A549 (cell line): Measurements from ENCODE around the gene ANKRD27. TPM values are rescaled to one million over a fixed set of nuclear protein-coding genes. Genes with fewer than 3 reads are reported as not detected.
A peak's percentile ranks its signal among the peaks of the same experiment; 100 is the strongest.

Experiments used
- ATAC-seq, 2 experiments: fragments of 200-7000 bp in 1 of 2; fragments of >200 bp in 1 of 2; cut with Nextera tagmentation in 1 of 2; cut with Tn5 transposase in 1 of 2; 3 replicates each; pipeline versions ENCODE4 v1.8.0 to v1.9.1; 2018 to 2020; ENCODE audit warnings: mild to moderate bottlenecking in 1 of 2, moderate library complexity in 1 of 2
- CTCF ChIA-PET: fragments of 300-600 bp; sonication (Branson Sonifier 250); formaldehyde crosslinking; extraction: SDS; loops from one replicate; lab custom pipeline; 2021; ENCODE audit warnings: antibody characterized with exemption, inconsistent platforms; lab: Yijun Ruan, JAX
- POLR2A ChIA-PET: fragments of 350-600 bp; formaldehyde crosslinking; extraction: SDS; loops from one replicate; lab custom pipeline; 2021; ENCODE audit warnings: antibody characterized with exemption, inconsistent platforms; lab: Yijun Ruan, JAX
- DNase-seq, 2 experiments: peaks; one replicate each; pipeline versions ENCODE4 v3.0.0 to v3.0.0-alpha.2; 2011 to 2016; ENCODE audit warnings: low read depth in 1 of 2, low spot score in 1 of 2
- FAIRE-seq: peaks from 2 replicates; lab custom pipeline; 2011; peaks lifted over from hg19 to GRCh38; lab: Jason Lieb, UNC
- H3K27ac ChIP-seq, 2 experiments: fragments of >200 bp; sonication (Bioruptor Twin); formaldehyde crosslinking; 3 replicates each; pipeline ENCODE4 v1.5.1; 2016 to 2017
- H3K4me1 ChIP-seq: fragments of >200 bp; sonication (Bioruptor Twin); formaldehyde crosslinking; 3 replicates; pipeline ENCODE4 v1.6.1; 2016
- H3K4me2 ChIP-seq: fragments of >200 bp; sonication (Bioruptor Twin); formaldehyde crosslinking; 3 replicates; pipeline ENCODE4 v1.6.1; 2016
- H3K4me3 ChIP-seq: fragments of >200 bp; sonication (Bioruptor Twin); formaldehyde crosslinking; 3 replicates; pipeline ENCODE4 v1.5.1; 2016
- H3K9me3 ChIP-seq: fragments of >200 bp; sonication (Bioruptor Twin); formaldehyde crosslinking; 3 replicates; pipeline ENCODE4 v1.6.1; 2016
- CHD4 ChIP-seq: fragments of 200-600 bp; sonication (generic); IDR thresholded peaks from 2 replicates; pipeline ENCODE4 v1.6.1; 2016; ENCODE audit warnings: antibody characterized with exemption, mild to moderate bottlenecking, borderline replicate concordance
- E2F6 ChIP-seq: IDR thresholded peaks from 2 replicates; pipeline ENCODE4 v1.6.1; 2012; ENCODE audit warnings: low read depth, borderline replicate concordance
- EHF ChIP-seq: fragments of 250-450 bp; sonication (Bioruptor Pico); IDR thresholded peaks from 2 replicates; pipeline ENCODE4 v1.5.0; 2020; ENCODE audit warnings: mild to moderate bottlenecking
- ESRRA ChIP-seq: fragments of 150-350 bp; IDR thresholded peaks from 2 replicates; pipeline ENCODE4 v1.6.1; 2014; ENCODE audit warnings: mild to moderate bottlenecking, low read length, borderline replicate concordance
- HMGXB4 ChIP-seq: fragments of 250-450 bp; sonication (Bioruptor Pico); IDR thresholded peaks from 2 replicates; pipeline ENCODE4 v1.5.0; 2021; ENCODE audit warnings: mild to moderate bottlenecking, moderate library complexity, borderline replicate concordance
- HOXA7 ChIP-seq: fragments of 250-450 bp; sonication (Bioruptor Pico); IDR thresholded peaks from 2 replicates; pipeline ENCODE4 v1.5.0; 2020; ENCODE audit warnings: mild to moderate bottlenecking, moderate library complexity
- HOXB5 ChIP-seq: fragments of 250-450 bp; sonication (Bioruptor Pico); IDR thresholded peaks from 2 replicates; pipeline ENCODE4 v1.5.0; 2020; ENCODE audit warnings: mild to moderate bottlenecking, moderate library complexity
- PHF8 ChIP-seq: fragments of 200-600 bp; sonication (generic); IDR thresholded peaks from 2 replicates; pipeline ENCODE4 v1.6.1; 2016; ENCODE audit warnings: low read depth, mild to moderate bottlenecking, antibody characterized with exemption, moderate library complexity, borderline replicate concordance
- POLR2A ChIP-seq: IDR thresholded peaks from 2 replicates; pipeline ENCODE4 v1.6.1; 2012; ENCODE audit warnings: mild to moderate bottlenecking, low read length
- RNF2 ChIP-seq: fragments of 200-600 bp; sonication (generic); IDR thresholded peaks from 2 replicates; pipeline ENCODE4 v1.6.1; 2016; ENCODE audit warnings: low read depth, mild to moderate bottlenecking, antibody characterized with exemption, moderate library complexity, borderline replicate concordance
- SREBF2 ChIP-seq: fragments of 450-650 bp; IDR thresholded peaks from 2 replicates; pipeline ENCODE4 v1.6.1; 2014; ENCODE audit warnings: mild to moderate bottlenecking, moderate library complexity
- TFCP2L1 ChIP-seq: fragments of 250-450 bp; sonication (Bioruptor Pico); IDR thresholded peaks from 2 replicates; pipeline ENCODE4 v1.5.0; 2021; ENCODE audit warnings: mild to moderate bottlenecking
- ZC3H11A ChIP-seq: fragments of 450-650 bp; IDR thresholded peaks from 2 replicates; pipeline ENCODE4 v1.6.1; 2014; ENCODE audit warnings: antibody characterized with exemption, mild to moderate bottlenecking
- WGBS: methylation state at CpG from one replicate; pipeline ENCODE4 v1.1.6; 2017; ENCODE audit errors: missing lambda C conversion rate; 5-methylcytosine and 5-hydroxymethylcytosine counted together
- polyA plus RNA-seq, 4 experiments: library from polyadenylated mRNA; depleted of rRNA in 3 of 4; stranded (reverse); fragments of >200 nt; fragmentation: RNase III in 1 of 4; extraction: RNeasy Plus Mini Kit Qiagen cat#74134 plus additional on column Dnase treatment in 1 of 4; gene quantifications; 2 replicates in 3 of 4; 3 replicates in 1 of 4; pipeline ENCODE4 v1.2.3, GENCODE V29; 2011 to 2017
- TF ChIP-seq, protein P1 (sequence below): fragments of 150-350 bp; IDR thresholded peaks from 2 replicates; pipeline ENCODE4 v1.6.1; 2014; ENCODE audit warnings: low read depth, mild to moderate bottlenecking, low read length
- TF ChIP-seq, protein P2 (sequence below): IDR thresholded peaks from 2 replicates; pipeline ENCODE4 v1.6.1; 2012

The ANKRD27 gene
- polyA plus RNA-seq, 2 of the 4 experiments (the other 2 are of a cell fraction): 23.1 to 60.8 TPM

DNA sequence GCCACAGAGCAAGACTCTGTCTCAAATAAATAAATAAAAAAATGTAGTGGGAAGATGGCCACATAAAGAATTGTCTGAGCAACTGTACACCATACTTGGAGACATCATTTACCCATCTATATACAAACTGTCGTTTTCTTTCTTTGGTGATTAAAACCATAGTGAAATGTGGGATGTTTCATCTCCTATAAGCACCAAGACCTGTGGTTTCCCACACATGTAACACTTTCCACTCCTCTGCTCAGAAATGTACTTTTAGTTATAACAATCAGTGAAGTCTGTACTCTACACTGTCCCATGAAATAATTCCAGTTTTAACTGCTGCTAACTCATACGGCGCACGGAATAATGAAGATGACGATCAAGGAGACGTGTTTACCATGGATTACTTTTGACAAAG is 75.7 kb downstream of the ANKRD27 start:
- CTCF ChIA-PET: interaction anchor here (0.7 to 9.5 kb wide), 21 partner anchors 9 to 545 kb away, joined by 3 to 88 read pairs (median 5); partner anchors contain the start of gene PDCD5
- 80% methylated on average over 6 of the region's 6 CpGs for WGBS
- H3K4me2 ChIP-seq: no peak overlapping the region
- no peaks in the 10 kb centered on the region for H3K9me3 ChIP-seq
- DNase-seq (no peak), FAIRE-seq (no peak), ATAC-seq (no peak)
- H3K27ac ChIP-seq: no peak overlapping the region
- POLR2A ChIA-PET: no interaction called here
- no peak overlapping the region for H3K4me3 ChIP-seq
- H3K4me1 ChIP-seq: no peaks in the 10 kb centered on the region
- TF ChIP-seq PHF8 (no peak), ESRRA (no peak), HOXB5 (CRISPR knock-in tag) (0 out of 2 replicates have a peak, but pooled peaks have one; percentile 37)
- TF ChIP-seq, all 56 proteins: peak for 1

- FAIRE-seq (no peak), DNase-seq (no peak), ATAC-seq (peak in 1 of 2 experiments; percentile 18; a peak in 2 of 6 replicates)
- 90% methylated on average over 11 of the region's 11 CpGs for WGBS
- no peaks in the 10 kb centered on the region for H3K9me3 ChIP-seq
- CTCF ChIA-PET: interaction anchor here (0.6 to 9.5 kb wide), 12 partner anchors 14 to 522 kb away, joined by 3 to 88 read pairs (median 3); partner anchors contain the start of genes NUDT19 and PDCD5
- H3K27ac ChIP-seq: no peak overlapping the region
- TF ChIP-seq EHF (CRISPR knock-in tag): no peak
- 0 out of 2 replicates have a peak, but pooled peaks have one; percentile 11 for TF ChIP-seq POLR2A
- no peak for TF ChIP-seq TFCP2L1 (CRISPR knock-in tag)
- TF ChIP-seq HOXA7 (CRISPR knock-in tag): no peak
- TF ChIP-seq, protein P1, sequence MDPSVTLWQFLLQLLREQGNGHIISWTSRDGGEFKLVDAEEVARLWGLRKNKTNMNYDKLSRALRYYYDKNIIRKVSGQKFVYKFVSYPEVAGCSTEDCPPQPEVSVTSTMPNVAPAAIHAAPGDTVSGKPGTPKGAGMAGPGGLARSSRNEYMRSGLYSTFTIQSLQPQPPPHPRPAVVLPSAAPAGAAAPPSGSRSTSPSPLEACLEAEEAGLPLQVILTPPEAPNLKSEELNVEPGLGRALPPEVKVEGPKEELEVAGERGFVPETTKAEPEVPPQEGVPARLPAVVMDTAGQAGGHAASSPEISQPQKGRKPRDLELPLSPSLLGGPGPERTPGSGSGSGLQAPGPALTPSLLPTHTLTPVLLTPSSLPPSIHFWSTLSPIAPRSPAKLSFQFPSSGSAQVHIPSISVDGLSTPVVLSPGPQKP: no peak
- TF ChIP-seq E2F6: no peak
- no peaks in the 10 kb centered on the region for H3K4me1 ChIP-seq
- POLR2A ChIA-PET: no interaction called here
- no peak overlapping the region for H3K4me3 ChIP-seq
- H3K4me2 ChIP-seq: no peak overlapping the region
These were observed 77.0 kb downstream of the ANKRD27 start for GRCh38 chr19:32598022-32598421.

- WGBS: 90% methylated on average over 6 of the region's 6 CpGs
- CTCF ChIA-PET: interaction anchor here (0.9 to 5.5 kb wide), 3 partner anchors 11 to 81 kb away, joined by 3 to 76 read pairs (median 4); partner anchors contain the start of genes PDCD5 and RGS9BP
- FAIRE-seq: no peak
- H3K4me3 ChIP-seq: no peak overlapping the region
- POLR2A ChIA-PET: no interaction called here
- H3K27ac ChIP-seq: no peak overlapping the region
- no peak for DNase-seq
- H3K9me3 ChIP-seq: no peaks in the 10 kb centered on the region
- TF ChIP-seq ESRRA (no peak), RNF2 (no peak), SREBF2 (no peak), ZC3H11A (no peak), CHD4 (no peak), HMGXB4 (CRISPR knock-in tag) (no peak)
- TF ChIP-seq, protein P2, sequence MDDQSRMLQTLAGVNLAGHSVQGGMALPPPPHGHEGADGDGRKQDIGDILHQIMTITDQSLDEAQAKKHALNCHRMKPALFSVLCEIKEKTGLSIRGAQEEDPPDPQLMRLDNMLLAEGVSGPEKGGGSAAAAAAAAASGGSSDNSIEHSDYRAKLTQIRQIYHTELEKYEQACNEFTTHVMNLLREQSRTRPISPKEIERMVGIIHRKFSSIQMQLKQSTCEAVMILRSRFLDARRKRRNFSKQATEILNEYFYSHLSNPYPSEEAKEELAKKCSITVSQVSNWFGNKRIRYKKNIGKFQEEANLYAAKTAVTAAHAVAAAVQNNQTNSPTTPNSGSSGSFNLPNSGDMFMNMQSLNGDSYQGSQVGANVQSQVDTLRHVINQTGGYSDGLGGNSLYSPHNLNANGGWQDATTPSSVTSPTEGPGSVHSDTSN: no peak
- H3K4me1 ChIP-seq: no peaks in the 10 kb centered on the region
- no peak overlapping the region for H3K4me2 ChIP-seq
- no peak for ATAC-seq
These were observed 79.5 kb downstream of the ANKRD27 start for GRCh38 chr19:32595491-32595890.
